CD4-positive, alpha-beta T cell treated with Interleukin-6 for 4 hours (primary cell): ENCODE data around the gene POLR2J.
"Not testable (repeated sequence)": the region's sequence is repeated elsewhere in the genome, so short reads cannot be mapped to it uniquely, and the experiment has no call there.

Source experiments
- DNase-seq: peaks from one replicate; pipeline ENCODE4 v3.0.0-alpha.2; 2020; ENCODE audit warnings: mixed read lengths

POLR2J gene

GRCh38 chr7:102464577-102465280 is 14.0 kb downstream of the POLR2J start, which contains the start of the genes ALKBH4 and LRWD1:
ALKBH4 (minus strand) TSS chr7:102464863; CDS start chr7:102464836, 27 bp downstream.
LRWD1 (plus strand) TSS chr7:102464984; CDS start chr7:102465081, 97 bp downstream.
- peak; percentile 96 for DNase-seq

- DNase-seq: no peak
These were observed 14.7 kb downstream of the POLR2J start for GRCh38 chr7:102463841-102464576.

GRCh38 chr7:102460467-102460866 is 18.3 kb downstream of the POLR2J start:
- no peak for DNase-seq

GRCh38 chr7:102459221-102459844 is 19.4 kb downstream of the POLR2J start:
- no peak for DNase-seq

GRCh38 chr7:102457352-102457924 is 21.3 kb downstream of the POLR2J start:
- no peak for DNase-seq

- no peak for DNase-seq
These were observed 22.4 kb downstream of the POLR2J start for GRCh38 chr7:102456327-102456726.

- no peak for DNase-seq
These were observed 23.1 kb downstream of the POLR2J start for GRCh38 chr7:102455596-102455995.

GRCh38 chr7:102454932-102455331 is 23.8 kb downstream of the POLR2J start:
- DNase-seq: not testable (repeated sequence)

GRCh38 chr7:102454468-102454867 is 24.3 kb downstream of the POLR2J start:
- DNase-seq: no peak

- DNase-seq: no peak
These were observed 25.4 kb downstream of the POLR2J start for GRCh38 chr7:102453319-102453718.

GRCh38 chr7:102452451-102452850 is 26.3 kb downstream of the POLR2J start:
- DNase-seq: no peak

GRCh38 chr7:102451371-102452054 is 27.2 kb downstream of the POLR2J start:
- no peak for DNase-seq

- DNase-seq: peak; percentile 73
These were observed 28.5 kb downstream of the POLR2J start for GRCh38 chr7:102450242-102450641.

GRCh38 chr7:102449136-102449535 is 29.6 kb downstream of the POLR2J start:
- no peak for DNase-seq

- DNase-seq: no peak
These were observed 31.4 kb downstream of the POLR2J start for GRCh38 chr7:102447311-102447710.

- no peak for DNase-seq
These were observed 32.1 kb downstream of the POLR2J start for GRCh38 chr7:102446387-102447156.

- DNase-seq: no peak
These were observed 33.0 kb downstream of the POLR2J start for GRCh38 chr7:102445674-102446071.

GRCh38 chr7:102444961-102445673 is 33.6 kb downstream of the POLR2J start:
- no peak for DNase-seq

GRCh38 chr7:102439963-102440795 is 38.5 kb downstream of the POLR2J start:
- DNase-seq: no peak

- DNase-seq: no peak
These were observed 42.6 kb downstream of the POLR2J start for GRCh38 chr7:102436118-102436517.
